GM12892 (cell line): Measurements from ENCODE around the gene LRRC3C.

Source experiments
- POLR2A ChIP-seq: IDR thresholded peaks from 2 replicates; pipeline ENCODE4 v1.6.1; 2011; ENCODE audit warnings: low read depth, low read length, control low read depth
- POLR2AphosphoS5 ChIP-seq: IDR thresholded peaks from 2 replicates; pipeline ENCODE4 v1.6.1; 2011; ENCODE audit warnings: low read depth, low read length, control low read depth
- TAF1 ChIP-seq: IDR thresholded peaks from 2 replicates; pipeline ENCODE4 v1.6.1; 2011; ENCODE audit warnings: low read depth, mild to moderate bottlenecking, control low read depth, low read length, borderline replicate concordance

- no peak for TF ChIP-seq TAF1
- TF ChIP-seq POLR2AphosphoS5 = no peak
- TF ChIP-seq POLR2A = no peak
Measured at GRCh38 chr17:39939106-39939505, 11.6 kb downstream of the LRRC3C start.
